IMR-90 (cell line): Measurements from ENCODE around the gene GAREM1. TPM values are rescaled to one million over a fixed set of nuclear protein-coding genes. Genes with fewer than 3 reads are reported as not detected.
A peak's percentile ranks its signal among the peaks of the same experiment; 100 is the strongest.

Experiments used
- ATAC-seq: fragments of 200-7000 bp; cut with Tn5 transposase; 2 replicates; pipeline ENCODE4 v1.9.1; 2020; ENCODE audit warnings: low read depth, mild to moderate bottlenecking, moderate library complexity
- BruUV-seq: library from RNA; stranded (reverse); fragments of 400-500 nt; replicated peaks from 2 replicates; lab custom pipeline; 2021; lab: Mats Ljungman, UMichigan
- CTCF ChIA-PET: fragments of 300-600 bp; formaldehyde crosslinking; extraction: SDS; loops from one replicate; lab custom pipeline; 2021; ENCODE audit warnings: antibody characterized with exemption; lab: Yijun Ruan, JAX
- POLR2A ChIA-PET: fragments of 300-600 bp; sonication (Branson Sonifier 250); formaldehyde crosslinking; loops from one replicate; lab custom pipeline; 2022; ENCODE audit warnings: antibody characterized with exemption; ENCODE audit not compliant: unreplicated experiment; lab: Charles Lee
- DNase-seq: peaks from one replicate; pipeline ENCODE4 v3.0.0; 2013
- H2AFZ ChIP-seq: replicated peaks from 2 replicates; pipeline ENCODE3; 2013; ENCODE audit warnings: low read length, mild to moderate bottlenecking; ENCODE audit not compliant: poor library complexity
- H2AK5ac ChIP-seq: 2 replicates; pipeline ENCODE4 v1.6.1; 2013; ENCODE audit warnings: low read depth, low read length, inconsistent platforms
- H2AK9ac ChIP-seq: replicated peaks from 2 replicates; pipeline ENCODE3; 2013; ENCODE audit warnings: mild to moderate bottlenecking, low read depth, low read length, moderate library complexity; ENCODE audit not compliant: poor library complexity
- H2BK120ac ChIP-seq: 2 replicates; pipeline ENCODE4 v1.6.1; 2013; ENCODE audit warnings: low read depth, low read length, inconsistent platforms
- H2BK15ac ChIP-seq: 3 replicates; pipeline ENCODE4 v1.6.1; 2013; ENCODE audit warnings: low read depth, low read length, inconsistent platforms
- H2BK20ac ChIP-seq: 2 replicates; pipeline ENCODE4 v1.6.1; 2013; ENCODE audit warnings: low read depth, mild to moderate bottlenecking, inconsistent platforms, low read length, moderate library complexity
- H2BK5ac ChIP-seq: 2 replicates; pipeline ENCODE4 v1.6.1; 2013; ENCODE audit warnings: mild to moderate bottlenecking, low read depth, low read length, inconsistent platforms; ENCODE audit not compliant: poor library complexity, severe bottlenecking
- H3K14ac ChIP-seq: replicated peaks from 2 replicates; pipeline ENCODE4 v1.6.1; 2013; ENCODE audit warnings: low read depth, low read length, inconsistent platforms
- H3K18ac ChIP-seq: 2 replicates; pipeline ENCODE4 v1.6.1; 2013; ENCODE audit warnings: low read depth, low read length, control low read depth
- H3K23ac ChIP-seq: 2 replicates; pipeline ENCODE4 v1.6.1; 2013; ENCODE audit warnings: low read depth, low read length, inconsistent platforms
- H3K27ac ChIP-seq: 2 replicates; pipeline ENCODE4 v1.5.1; 2013; ENCODE audit warnings: mild to moderate bottlenecking, control low read depth, low read length; ENCODE audit not compliant: insufficient read depth
- H3K27me3 ChIP-seq: 2 replicates; pipeline ENCODE4 v1.6.1; 2013; ENCODE audit warnings: low read length; ENCODE audit not compliant: control insufficient read depth, insufficient read depth
- H3K36me3 ChIP-seq: 2 replicates; pipeline ENCODE4 v1.6.1; 2013; ENCODE audit warnings: low read length, mixed read lengths; ENCODE audit not compliant: control insufficient read depth, insufficient read depth
- H3K4ac ChIP-seq: 2 replicates; pipeline ENCODE4 v1.6.1; 2013; ENCODE audit warnings: low read depth, low read length, inconsistent platforms
- H3K4me1 ChIP-seq: 2 replicates; pipeline ENCODE4 v1.6.1; 2013; ENCODE audit warnings: low read length, mixed read lengths; ENCODE audit not compliant: control insufficient read depth, insufficient read depth
- H3K4me2 ChIP-seq: 2 replicates; pipeline ENCODE4 v1.6.1; 2013; ENCODE audit warnings: low read depth, mild to moderate bottlenecking, control low read depth, low read length, moderate library complexity
- H3K4me3 ChIP-seq: 2 replicates; pipeline ENCODE4 v1.5.1; 2013; ENCODE audit warnings: low read depth, mild to moderate bottlenecking, control low read depth, low read length, moderate library complexity; ENCODE audit not compliant: insufficient read depth
- H3K56ac ChIP-seq: 2 replicates; pipeline ENCODE4 v1.6.1; 2013; ENCODE audit warnings: low read length, inconsistent platforms; ENCODE audit not compliant: insufficient read depth; ENCODE audit errors: extremely low read depth
- H3K79me1 ChIP-seq, 2 experiments: 2 replicates each; pipeline ENCODE4 v1.6.1; 2013; ENCODE audit warnings: low read length in 2 of 2, inconsistent platforms in 1 of 2, low read depth in 1 of 2
- H3K9ac ChIP-seq: 2 replicates; pipeline ENCODE4 v1.6.1; 2013; ENCODE audit warnings: low read depth, low read length, control low read depth
- H3K9me1 ChIP-seq: 2 replicates; pipeline ENCODE4 v1.6.1; 2013; ENCODE audit warnings: low read length, inconsistent platforms; ENCODE audit not compliant: insufficient read depth
- H3K9me3 ChIP-seq: 2 replicates; pipeline ENCODE4 v1.6.1; 2013; ENCODE audit warnings: low read length; ENCODE audit not compliant: control insufficient read depth, insufficient read depth
- H4K20me1 ChIP-seq: 2 replicates; pipeline ENCODE4 v1.6.1; 2013; ENCODE audit warnings: low read length, inconsistent platforms; ENCODE audit not compliant: insufficient read depth
- H4K5ac ChIP-seq: 2 replicates; pipeline ENCODE4 v1.6.1; 2013; ENCODE audit warnings: mild to moderate bottlenecking, low read depth, low read length, control low read depth
- H4K8ac ChIP-seq, 2 experiments: 2 replicates each; pipeline ENCODE4 v1.6.1; 2013; ENCODE audit warnings: low read depth in 2 of 2, low read length in 2 of 2, control low read depth in 1 of 2, inconsistent platforms in 1 of 2
- H4K91ac ChIP-seq: 2 replicates; pipeline ENCODE4 v1.6.1; 2013; ENCODE audit warnings: low read depth, low read length, inconsistent platforms; ENCODE audit not compliant: insufficient read depth
- BHLHE40 ChIP-seq: fragments of 150-350 bp; IDR thresholded peaks from 2 replicates; pipeline ENCODE4 v1.6.1; 2016; ENCODE audit warnings: mild to moderate bottlenecking, low read depth, low read length
- CEBPB ChIP-seq: IDR thresholded peaks from 2 replicates; pipeline ENCODE4 v1.6.1; 2012; ENCODE audit warnings: low read depth, low read length, improper control_type of control experiment
- CHD1 ChIP-seq: IDR thresholded peaks from 2 replicates; pipeline ENCODE4 v1.6.1; 2012; ENCODE audit warnings: low read depth, low read length, improper control_type of control experiment
- CTCF ChIP-seq: conservative IDR thresholded peaks from 2 replicates; pipeline ENCODE4 v1.5.1; 2012; ENCODE audit warnings: mild to moderate bottlenecking, low read depth, low read length, improper control_type of control experiment
- ELK1 ChIP-seq: fragments of 150-350 bp; IDR thresholded peaks from 2 replicates; pipeline ENCODE4 v1.6.1; 2016; ENCODE audit warnings: low read depth, mild to moderate bottlenecking, low read length, moderate library complexity, borderline replicate concordance
- FOS ChIP-seq: fragments of 150-350 bp; IDR thresholded peaks from 2 replicates; pipeline ENCODE4 v1.6.1; 2016; ENCODE audit warnings: low read depth, low read length
- MAFK ChIP-seq: IDR thresholded peaks from 2 replicates; pipeline ENCODE4 v1.6.1; 2012; ENCODE audit warnings: low read depth, low read length, improper control_type of control experiment
- MAZ ChIP-seq: IDR thresholded peaks from 2 replicates; pipeline ENCODE4 v1.6.1; 2012; ENCODE audit warnings: low read depth, mild to moderate bottlenecking, low read length, improper control_type of control experiment, moderate library complexity, borderline replicate concordance
- MXI1 ChIP-seq: IDR thresholded peaks from 2 replicates; pipeline ENCODE4 v1.6.1; 2012; ENCODE audit warnings: low read depth, mild to moderate bottlenecking, low read length, moderate library complexity, borderline replicate concordance
- NFE2L2 ChIP-seq: fragments of 150-350 bp; IDR thresholded peaks from 2 replicates; pipeline ENCODE4 v1.6.1; 2016; ENCODE audit warnings: low read depth, mild to moderate bottlenecking, low read length
- POLR2A ChIP-seq: IDR thresholded peaks from 2 replicates; pipeline ENCODE4 v1.6.1; 2012; ENCODE audit warnings: mild to moderate bottlenecking, low read depth, low read length
- RAD21 ChIP-seq: IDR thresholded peaks from 2 replicates; pipeline ENCODE4 v1.6.1; 2012; ENCODE audit warnings: low read length, improper control_type of control experiment
- RCOR1 ChIP-seq: IDR thresholded peaks from 2 replicates; pipeline ENCODE4 v1.6.1; 2012; ENCODE audit warnings: mild to moderate bottlenecking, low read length, improper control_type of control experiment; ENCODE audit not compliant: insufficient replicate concordance
- RFX5 ChIP-seq: IDR thresholded peaks from 2 replicates; pipeline ENCODE4 v1.8.0; 2012; ENCODE audit warnings: low read depth, mild to moderate bottlenecking, low read length, moderate library complexity
- SMC3 ChIP-seq: fragments of 150-350 bp; IDR thresholded peaks from 2 replicates; pipeline ENCODE4 v1.6.1; 2016; ENCODE audit warnings: low read depth, mild to moderate bottlenecking, antibody characterized with exemption, low read length, moderate library complexity
- USF2 ChIP-seq: fragments of 150-350 bp; IDR thresholded peaks from 2 replicates; pipeline ENCODE4 v1.6.1; 2017; ENCODE audit warnings: mild to moderate bottlenecking, antibody characterized with exemption, low read length, low read depth
- WGBS, 2 experiments: methylation state at CpG; one replicate each; pipeline versions ENCODE4 v1.1.5 to v1.1.7; 2013; ENCODE audit warnings: missing lambda C conversion rate in 2 of 2; ENCODE audit not compliant: insufficient read length in 1 of 2; ENCODE audit errors: extremely low coverage in 2 of 2; 5-methylcytosine and 5-hydroxymethylcytosine counted together
- dilution Hi-C: fragments of 300-500 bp; cut with HindIII; formaldehyde crosslinking; loops from one replicate; pipeline ENCODE4 v1.14.3; 2018; ENCODE audit warnings: low sequenced_read_pairs; ENCODE audit not compliant: unreplicated experiment
- in situ Hi-C: fragments of 300-500 bp; cut with MboI; formaldehyde crosslinking; loops from 3 replicates; pipeline ENCODE4 v1.14.3; 2019; ENCODE audit warnings: low sequenced_read_pairs, inconsistent platforms, mixed read lengths
- intact Hi-C: fragments of 100-400 bp; cut with micrococcal nuclease; formaldehyde crosslinking; loops from 2 replicates; pipeline ENCODE4 v1.10.0; 2022
- polyA plus RNA-seq, 3 experiments: library from polyadenylated mRNA; depleted of rRNA; stranded (reverse); fragments of >200 nt; gene quantifications; 2 replicates each; pipeline ENCODE4 v1.2.3, GENCODE V29; 2012; ENCODE audit warnings: low replicate concordance in 1 of 3
- total RNA-seq: library from RNA; depleted of rRNA; stranded (reverse); fragments of >200 nt; gene quantifications from 2 replicates; pipeline ENCODE4 v1.2.3, GENCODE V29; 2012

GAREM1 gene
- total and polyA plus RNA-seq, 2 of the 4 experiments (the other 2 are of a cell fraction): 1.4 to 2.3 TPM

- Histone ChIP-seq H2BK15ac (no peak overlapping the region), H3K27me3 (no peaks in the 10 kb centered on the region), H3K56ac (no peak overlapping the region), H3K36me3 (no peaks in the 10 kb centered on the region), H4K91ac (no peak overlapping the region), H4K20me1 (no peaks in the 10 kb centered on the region), H2AFZ (no peak overlapping the region), H2BK5ac (no peak overlapping the region), H4K5ac (no peak overlapping the region), H3K4me2 (no peak overlapping the region), H3K18ac (peak overlapping the region; percentile 71; the same call in 1 of the 2 replicates), H2BK20ac (peak overlapping the region; percentile 9; the same call in 1 of the 2 replicates), H3K23ac (no peak overlapping the region), H2BK120ac (no peak overlapping the region), H4K8ac (no peak overlapping the region), H3K9me3 (no peaks in the 10 kb centered on the region), H3K4me1 (peaks cover 6% of the 10 kb centered on the region), H2AK9ac (no peak overlapping the region), H3K79me1 (no peaks in the 10 kb centered on the region), H3K4ac (no peak overlapping the region), H2AK5ac (no peak overlapping the region), H3K9ac (no peak overlapping the region), H3K9me1 (no peaks in the 10 kb centered on the region; the same call in 1 of the 2 replicates), H3K4me3 (no peak overlapping the region), H3K14ac (no peak overlapping the region), H3K27ac (no peak overlapping the region)
- ChIA-PET POLR2A (no interaction called here), CTCF (interaction anchor here (0.7 kb wide), 1 partner anchor 16 kb away, joined by 3 read pairs; no protein-coding TSS in a partner anchor)
- BruUV-seq: no TSS peak
- intact Hi-C loops (no loop called here), in situ Hi-C loops (no loop called here), dilution Hi-C loops (no loop called here)
- ATAC-seq (peak; percentile 33; the same call in 1 of the 2 replicates), DNase-seq (peak; percentile 52)
- TF ChIP-seq MXI1 (no peak), USF2 (no peak), ELK1 (no peak), POLR2A (no peak), NFE2L2 (no peak), CEBPB (no peak), SMC3 (no peak), MAZ (no peak), CHD1 (no peak), BHLHE40 (no peak), CTCF (no peak), RFX5 (no peak), FOS (no peak), RAD21 (no peak), MAFK (no peak), RCOR1 (no peak)
- WGBS, 2 experiments: no CpG with 5 or more reads among the region's 3 CpGs
These were observed 96.7 kb downstream of the GAREM1 start for GRCh38 chr18:32373995-32374394.
